ENCODE data around the gene TMEM108.

GRCh38 chr3:133136114-133137041 is 98.2 kb downstream of the TMEM108 start:
- no peak for TF ChIP-seq ZNF274 (IDR thresholded peaks at IDR 0.05; ENCODE audit: low read depth, low read length)
- no peak for TF ChIP-seq YY1 (IDR thresholded peaks at IDR 0.05; ENCODE audit: insufficient read depth, insufficient read length)

Data from NT2/D1 (cell line).